Vein endothelial cell (primary cell): ENCODE results near the gene WASF2. TPM values are rescaled to one million over a fixed set of nuclear protein-coding genes. Genes with fewer than 3 reads are reported as not detected.

Source experiments
- total RNA-seq: library from RNA; depleted of rRNA; stranded (reverse); fragments of >200 nt; gene quantifications from 2 replicates; pipeline ENCODE4 v1.2.3, GENCODE V29; 2012

Gene WASF2
- 57.8 and 64.7 TPM in 2 replicates for total RNA-seq

GRCh38 chr1:27489973-27490741 is at the start of gene WASF2:
TSS of gene WASF2 (minus strand) at chr1:27490167. CDS start at chr1:27428890, 61,277 bp downstream.

GRCh38 chr1:27392096-27392777 is 97.7 kb downstream of the WASF2 start, which contains the start of gene GPR3:
TSS of gene GPR3 (plus strand) at chr1:27392622. CDS start at chr1:27393799, 1,177 bp downstream.

GRCh38 chr1:27383039-27383605 is 106.8 kb downstream of the WASF2 start, which contains the start of gene CD164L2:
TSS of gene CD164L2 (minus strand) at chr1:27383333. CDS start at chr1:27383239, 94 bp downstream.

GRCh38 chr1:27374362-27375086 is 115.4 kb downstream of the WASF2 start, which contains the start of gene FCN3:
TSS of gene FCN3 (minus strand) at chr1:27374824. CDS start at chr1:27374818, 6 bp downstream.

GRCh38 chr1:27366411-27367159 is 123.4 kb downstream of the WASF2 start, which contains the start of gene MAP3K6:
TSS of gene MAP3K6 (minus strand) at chr1:27366961. CDS start at chr1:27366597, 364 bp downstream.

Other genes with a start within 250 kb of the WASF2 start
- gene TMEM222, start 168.0 kb downstream of the WASF2 start, total RNA-seq: 29.4 and 41.2 TPM in 2 replicates
- under 0.01 and 0.10 TPM in 2 replicates for gene SYTL1, start 148.1 kb downstream of the WASF2 start, total RNA-seq
- gene MAP3K6, start 123.2 kb downstream of the WASF2 start, total RNA-seq: 13.4 and 16.9 TPM in 2 replicates
- 0.33 and 0.48 TPM in 2 replicates for gene FCN3, start 115.3 kb downstream of the WASF2 start, total RNA-seq
- not detected in 2 replicates for gene CD164L2, start 106.8 kb downstream of the WASF2 start, total RNA-seq
- gene GPR3, start 97.5 kb downstream of the WASF2 start, total RNA-seq: 0.98 and 2.6 TPM in 2 replicates
- 14.4 and 18.9 TPM in 2 replicates for gene AHDC1, start 114.0 kb upstream of the WASF2 start, total RNA-seq
- gene FGR, start 145.0 kb upstream of the WASF2 start, total RNA-seq: under 0.01 and 0.19 TPM in 2 replicates
- 13.7 and 20.3 TPM in 2 replicates for gene IFI6, start 182.0 kb upstream of the WASF2 start, total RNA-seq
- 6.9 and 11.8 TPM in 2 replicates for gene FAM76A, start 235.8 kb upstream of the WASF2 start, total RNA-seq